RPMI8226 (cell line): Measurements from ENCODE around the gene LHFPL3.
A peak's percentile ranks its signal among the peaks of the same experiment; 100 is the strongest.

ENCODE experiments used
- DNase-seq: peaks from one replicate; pipeline ENCODE4 v3.0.0-alpha.2; 2015

Gene LHFPL3

GRCh38 chr7:104371980-104372357, 43.6 kb downstream of the LHFPL3 start:
- DNase-seq: no peak

GRCh38 chr7:104382616-104383015, 54.2 kb downstream of the LHFPL3 start:
- DNase-seq: no peak

GRCh38 chr7:104386943-104387342, 58.5 kb downstream of the LHFPL3 start:
- DNase-seq: no peak

GRCh38 chr7:104388222-104388621, 59.8 kb downstream of the LHFPL3 start:
- no peak for DNase-seq

GRCh38 chr7:104395162-104395561, 66.8 kb downstream of the LHFPL3 start:
- no peak for DNase-seq

GRCh38 chr7:104397442-104397841, 69.0 kb downstream of the LHFPL3 start:
- DNase-seq: no peak

- no peak for DNase-seq
Measured at GRCh38 chr7:104408371-104408770, 80.0 kb downstream of the LHFPL3 start.

GRCh38 chr7:104410742-104411141, 82.3 kb downstream of the LHFPL3 start:
- DNase-seq: no peak

- no peak for DNase-seq
Measured at GRCh38 chr7:104412911-104413310, 84.5 kb downstream of the LHFPL3 start.

- no peak for DNase-seq
Measured at GRCh38 chr7:104414216-104414615, 85.8 kb downstream of the LHFPL3 start.

- no peak for DNase-seq
Measured at GRCh38 chr7:104415700-104416099, 87.3 kb downstream of the LHFPL3 start.

- DNase-seq: no peak
Measured at GRCh38 chr7:104416866-104417393, 88.5 kb downstream of the LHFPL3 start.

GRCh38 chr7:104431930-104432329, 103.5 kb downstream of the LHFPL3 start:
- DNase-seq: no peak

GRCh38 chr7:104434129-104434528, 105.7 kb downstream of the LHFPL3 start:
- no peak for DNase-seq

GRCh38 chr7:104442481-104442880, 114.1 kb downstream of the LHFPL3 start:
- DNase-seq: no peak

- no peak for DNase-seq
Measured at GRCh38 chr7:104444017-104444416, 115.6 kb downstream of the LHFPL3 start.

GRCh38 chr7:104445393-104445792, 117.0 kb downstream of the LHFPL3 start:
- no peak for DNase-seq

GRCh38 chr7:104450861-104451260, 122.5 kb downstream of the LHFPL3 start:
- no peak for DNase-seq

- DNase-seq: no peak
Measured at GRCh38 chr7:104453190-104453589, 124.8 kb downstream of the LHFPL3 start.

GRCh38 chr7:104458875-104459274, 130.5 kb downstream of the LHFPL3 start:
- DNase-seq: no peak

GRCh38 chr7:104469166-104469820, 140.9 kb downstream of the LHFPL3 start:
- no peak for DNase-seq

GRCh38 chr7:104480529-104480928, 152.1 kb downstream of the LHFPL3 start:
- DNase-seq: no peak

- DNase-seq: peak; percentile 97
Measured at GRCh38 chr7:104482362-104483037, 154.1 kb downstream of the LHFPL3 start.

GRCh38 chr7:104486931-104487330, 158.5 kb downstream of the LHFPL3 start:
- DNase-seq: no peak

- no peak for DNase-seq
Measured at GRCh38 chr7:104487642-104488041, 159.2 kb downstream of the LHFPL3 start.
